B cell (primary cell): ENCODE measurements around the gene FOXO4. TPM values are rescaled to one million over a fixed set of nuclear protein-coding genes. Genes with fewer than 3 reads are reported as not detected.

Source experiments
- ATAC-seq: fragments of 200-7000 bp; cut with Tn5 transposase; one replicate; pipeline ENCODE4 v1.10.0; 2021; ENCODE audit warnings: low read depth, mild to moderate bottlenecking, moderate number of reproducible peaks, moderate library complexity
- CTCF ChIA-PET: fragments of 350-600 bp; sonication (Branson Sonifier 250); formaldehyde crosslinking; loops from one replicate; lab custom pipeline; 2021; ENCODE audit warnings: antibody characterized with exemption, inconsistent platforms; lab: Charles Lee
- POLR2A ChIA-PET: fragments of 350-600 bp; sonication (Branson Sonifier 250); formaldehyde crosslinking; loops from one replicate; lab custom pipeline; 2021; ENCODE audit warnings: antibody characterized with exemption; lab: Charles Lee
- DNase-seq: peaks from one replicate; pipeline ENCODE4 v3.0.0; 2013
- H2AFZ ChIP-seq: 2 replicates; pipeline ENCODE4 v1.6.1; 2012; ENCODE audit warnings: mild to moderate bottlenecking, low read depth, low read length; ENCODE audit not compliant: insufficient read depth, poor library complexity, severe bottlenecking
- H3K27ac ChIP-seq, 2 donors: 1 replicate in 1 of 2; 2 replicates in 1 of 2; pipeline ENCODE4 v1.5.1; 2012 to 2013; ENCODE audit warnings: low read length in 2 of 2, mild to moderate bottlenecking in 2 of 2, moderate library complexity in 1 of 2
- H3K27me3 ChIP-seq, 4 experiments: fragments of 200-600 bp in 1 of 4; sonication (generic) in 1 of 4; replicated peaks in 1 of 4; 1 replicate in 2 of 4; 2 replicates in 2 of 4; pipeline versions ENCODE4 v1.6.1 to v1.7.0; 2013 to 2016; ENCODE audit warnings: low read length in 3 of 4, mild to moderate bottlenecking in 2 of 4, mixed read lengths in 1 of 4, moderate library complexity in 1 of 4; ENCODE audit not compliant: insufficient read depth in 4 of 4, control insufficient read depth in 3 of 4; ENCODE audit errors: control extremely low read depth in 1 of 4
- H3K36me3 ChIP-seq, 2 experiments: replicated peaks in 1 of 2; 1 replicate in 1 of 2; 2 replicates in 1 of 2; pipeline versions ENCODE4 v1.6.1 to v1.7.1; 2013; ENCODE audit warnings: low read length in 1 of 2; ENCODE audit not compliant: insufficient read depth in 2 of 2, control insufficient read depth in 1 of 2; ENCODE audit errors: control extremely low read depth in 1 of 2, extremely low read depth in 1 of 2
- H3K4me1 ChIP-seq, 2 donors: fragments of 200-600 bp in 1 of 2; sonication (generic) in 1 of 2; 1 replicate in 1 of 2; 2 replicates in 1 of 2; pipeline versions ENCODE4 v1.5.1 to v1.6.1; 2013 to 2017; ENCODE audit warnings: low read length in 2 of 2; ENCODE audit not compliant: control insufficient read depth in 2 of 2, insufficient read depth in 2 of 2
- H3K4me2 ChIP-seq: replicated peaks from 2 replicates; pipeline ENCODE3; 2012; ENCODE audit warnings: mild to moderate bottlenecking, low read depth, low read length; ENCODE audit not compliant: poor library complexity, severe bottlenecking
- H3K4me3 ChIP-seq, 5 experiments: fragments of 200-600 bp in 1 of 5; sonication (generic) in 1 of 5; 1 replicate in 3 of 5; 2 replicates in 2 of 5; pipeline versions ENCODE4 v1.5.1 to v1.7.0; 2011 to 2016; ENCODE audit warnings: low read length in 4 of 5, mild to moderate bottlenecking in 4 of 5, low read depth in 2 of 5, control low read depth in 1 of 5, moderate library complexity in 1 of 5; ENCODE audit not compliant: insufficient read depth in 1 of 5; ENCODE audit errors: control extremely low read depth in 1 of 5, extremely low read depth in 1 of 5
- H3K79me2 ChIP-seq: fragments of 200-600 bp; sonication (generic); one replicate; pipeline ENCODE4 v1.6.0; 2016; ENCODE audit warnings: low read length; ENCODE audit not compliant: control insufficient read depth, insufficient read depth
- H3K9ac ChIP-seq: fragments of 200-600 bp; sonication (generic); 2 replicates; pipeline ENCODE4 v1.6.1; 2017; ENCODE audit warnings: mild to moderate bottlenecking, low read length, moderate library complexity
- H3K9me3 ChIP-seq, 3 donors: one replicate each; pipeline versions ENCODE4 v1.6.1 to v1.7.1; 2013; ENCODE audit warnings: low read length in 2 of 3; ENCODE audit not compliant: control insufficient read depth in 2 of 3, insufficient read depth in 1 of 3; ENCODE audit errors: control extremely low read depth in 1 of 3
- H4K20me1 ChIP-seq: 2 replicates; pipeline ENCODE4 v1.6.0; 2012; ENCODE audit warnings: mild to moderate bottlenecking, low read length; ENCODE audit not compliant: insufficient read depth, control insufficient read depth, poor library complexity, severe bottlenecking
- H3K27ac Mint-ChIP-seq: one replicate; pipeline ENCODE4 v1.8.0; 2021; ENCODE audit warnings: mixed read lengths
- H3K27me3 Mint-ChIP-seq: one replicate; pipeline ENCODE4 v1.8.0; 2021; ENCODE audit warnings: mixed read lengths
- H3K4me1 Mint-ChIP-seq: one replicate; pipeline ENCODE4 v1.8.0; 2021; ENCODE audit warnings: mixed read lengths
- H3K4me3 Mint-ChIP-seq: one replicate; pipeline ENCODE4 v1.8.0; 2021; ENCODE audit warnings: mixed read lengths
- H3K9me3 Mint-ChIP-seq: one replicate; pipeline ENCODE4 v1.8.0; 2022; ENCODE audit warnings: mixed read lengths; ENCODE audit not compliant: insufficient read depth
- CTCF ChIP-seq: fragments of 200-600 bp; IDR thresholded peaks from one replicate; pipeline ENCODE4 v1.8.0; 2022; ENCODE audit warnings: antibody characterized with exemption, mild to moderate bottlenecking
- EZH2 ChIP-seq: IDR thresholded peaks from 2 replicates; pipeline ENCODE4 v1.6.1; 2012; ENCODE audit warnings: borderline replicate concordance, low read depth, mild to moderate bottlenecking, moderate library complexity, low read length; ENCODE audit not compliant: insufficient read depth, poor library complexity, severe bottlenecking
- WGBS: methylation state at CpG from one replicate; pipeline ENCODE4 v1.1.5; 2013; ENCODE audit warnings: missing lambda C conversion rate; ENCODE audit not compliant: insufficient coverage; 5-methylcytosine and 5-hydroxymethylcytosine counted together
- intact Hi-C: fragments of 100-400 bp; cut with micrococcal nuclease; formaldehyde crosslinking; loops from one replicate; pipeline ENCODE4 v1.10.0; 2022
- polyA plus RNA-seq: library from polyadenylated mRNA; depleted of rRNA; stranded (reverse); fragments of >200 nt; gene quantifications from 2 replicates; pipeline ENCODE4 v1.2.3, GENCODE V29; 2012
- total RNA-seq, 2 donors: library from RNA; stranded (reverse); fragments of 120-200 nt in 1 of 2; gene quantifications; 1 replicate in 1 of 2; 2 replicates in 1 of 2; pipeline versions ENCODE4 v1.2.3 to v1.2.4, GENCODE V29; 2013 to 2022

Gene FOXO4
- total and polyA plus RNA-seq, 2 donors (not counting 1 experiment from before 2014, with no cell fraction given) = 13.4 to 41.4 TPM

GRCh38 chrX:71118032-71118984 is 22.7 kb downstream of the FOXO4 start, which contains the start of gene MED12:
TSS of gene MED12 (plus strand) at chrX:71118596. CDS start at chrX:71118755, 159 bp downstream.
- Histone ChIP-seq H3K36me3 (peaks cover 0 to 26% of the 10 kb centered on the region in 2 experiments), H2AFZ (peak within 1 kb of the TSS; percentile 80), H3K27ac (peak within 1 kb of the TSS; percentile 85 to 90), H3K9me3 (no peaks in the 10 kb centered on the region), H3K4me2 (peak within 1 kb of the TSS; percentile 75), H3K9ac (peak within 1 kb of the TSS; percentile 79), H3K27me3 (no peaks in the 10 kb centered on the region), H4K20me1 (no peaks in the 10 kb centered on the region), H3K4me1 (peaks cover 17 to 27% of the 10 kb centered on the region in 2 donors), H3K79me2 (peaks cover 29% of the 10 kb centered on the region), H3K4me3 (peak within 1 kb of the TSS; percentile 70 to 78 (median 74))
- Mint-ChIP-seq H3K27me3 (no peaks in the 10 kb centered on the region), H3K4me3 (peak within 1 kb of the TSS; percentile 88), H3K4me1 (peaks cover 17% of the 10 kb centered on the region), H3K27ac (peak within 1 kb of the TSS; percentile 91), H3K9me3 (no peaks in the 10 kb centered on the region)
- 1% methylated on average over 23 of the region's 56 CpGs for WGBS
- DNase-seq = peak; percentile 83
- ChIA-PET POLR2A (interaction anchor here (0.7 to 1.4 kb wide), 9 partner anchors 11 to 985 kb away, joined by 3 to 15 read pairs (median 3); partner anchors contain the start of genes CXorf65, IGBP1 and TAF1), CTCF (interaction anchor here (0.8 to 3.0 kb wide), 6 partner anchors 11 to 52 kb away, joined by 3 to 25 read pairs (median 6); partner anchors contain the start of gene FOXO4)
- no peak for TF ChIP-seq CTCF
- TF ChIP-seq EZH2 = no peak
- intact Hi-C loops = loop anchor here (1.0 to 2.0 kb wide), 3 partner anchors 8 to 165 kb away; partner anchors contain the start of gene NONO
- peak; percentile 97 for ATAC-seq
